Bronchial epithelial cell (primary cell): Measurements from ENCODE around the gene CREBL2. TPM values are rescaled to one million over a fixed set of nuclear protein-coding genes. Genes with fewer than 3 reads are reported as not detected.
"Not testable (repeated sequence)": the region's sequence is repeated elsewhere in the genome, so short reads cannot be mapped to it uniquely, and the experiment has no call there.

ENCODE experiments used
- DNase-seq: peaks from one replicate; pipeline ENCODE4 v3.0.0-alpha.2; 2010; ENCODE audit warnings: low read depth
- FAIRE-seq: peaks from 2 replicates; lab custom pipeline; 2011; peaks lifted over from hg19 to GRCh38; lab: Jason Lieb, UNC
- H3K27me3 ChIP-seq: 2 replicates; pipeline ENCODE4 v1.5.1; 2011; ENCODE audit warnings: low read length; ENCODE audit not compliant: control insufficient read depth, insufficient read depth
- H3K36me3 ChIP-seq: 2 replicates; pipeline ENCODE4 v1.5.1; 2011; ENCODE audit warnings: low read length; ENCODE audit not compliant: control insufficient read depth, insufficient read depth
- H3K4me3 ChIP-seq: 2 replicates; pipeline ENCODE4 v1.5.1; 2011; ENCODE audit warnings: mild to moderate bottlenecking, low read depth, low read length, control low read depth
- CTCF ChIP-seq: IDR thresholded peaks from 2 replicates; pipeline ENCODE4 v1.5.1; 2011; ENCODE audit warnings: mild to moderate bottlenecking, moderate library complexity, low read length, control low read depth, inconsistent platforms; ENCODE audit not compliant: insufficient read depth, severe bottlenecking
- total RNA-seq: library from RNA; depleted of rRNA; stranded (reverse); fragments of >200 nt; gene quantifications from 2 replicates; pipeline ENCODE4 v1.2.1, GENCODE V29; 2014

CREBL2 gene
- total RNA-seq, 1 donor from 2014 or later: 17.9 TPM

GRCh38 chr12:12572659-12573058, 39.0 kb upstream of the CREBL2 start:
- DNase-seq (no peak), FAIRE-seq (no peak)
- Histone ChIP-seq H3K36me3 (no peaks in the 10 kb centered on the region), H3K4me3 (no peak overlapping the region), H3K27me3 (no peaks in the 10 kb centered on the region)
- TF ChIP-seq CTCF: no peak

- TF ChIP-seq CTCF: no peak
- H3K27me3 ChIP-seq: no peaks in the 10 kb centered on the region
- no peak overlapping the region for H3K4me3 ChIP-seq
- DNase-seq: peak; percentile 54
- no peak for FAIRE-seq
- H3K36me3 ChIP-seq: no peaks in the 10 kb centered on the region
These were observed 33.9 kb upstream of the CREBL2 start for GRCh38 chr12:12577786-12578185.

- H3K27me3 ChIP-seq, H3K4me3 ChIP-seq, FAIRE-seq, DNase-seq, H3K36me3 ChIP-seq: not testable (repeated sequence)
These were observed 31.0 kb upstream of the CREBL2 start for GRCh38 chr12:12580716-12581115.

GRCh38 chr12:12582193-12582881, 29.3 kb upstream of the CREBL2 start:
- H3K4me3 ChIP-seq: no peak overlapping the region
- no peaks in the 10 kb centered on the region for H3K27me3 ChIP-seq
- FAIRE-seq (no peak), DNase-seq (no peak)
- TF ChIP-seq CTCF: no peak
- H3K36me3 ChIP-seq: no peaks in the 10 kb centered on the region

GRCh38 chr12:12582895-12583303, 28.8 kb upstream of the CREBL2 start:
- DNase-seq: peak; percentile 90
- Histone ChIP-seq H3K36me3 (no peaks in the 10 kb centered on the region), H3K27me3 (no peaks in the 10 kb centered on the region), H3K4me3 (no peak overlapping the region)
- no peak for FAIRE-seq
- no peak for TF ChIP-seq CTCF

GRCh38 chr12:12583510-12584178, 28.0 kb upstream of the CREBL2 start:
- H3K4me3 ChIP-seq: no peak overlapping the region
- no peak for DNase-seq
- no peak for FAIRE-seq
- no peaks in the 10 kb centered on the region for H3K36me3 ChIP-seq
- H3K27me3 ChIP-seq: no peaks in the 10 kb centered on the region
- TF ChIP-seq CTCF: no peak
